Gastroesophageal sphincter (tissue), 3 donors: ENCODE data around the gene IL17RA.

Experiments used
- EP300 ChIP-seq: sonication (generic); formaldehyde crosslinking; IDR thresholded peaks from one replicate; pipeline ENCODE4 v1.6.1; 2017; ENCODE audit warnings: antibody characterized with exemption, mild to moderate bottlenecking
- TF ChIP-seq, protein P1 (sequence below), 4 experiments: fragments of 200-600 bp in 2 of 4; fragments of 450-650 bp in 2 of 4; sonication (generic) in 1 of 4; IDR thresholded peaks; one replicate each; pipeline ENCODE4 v1.5.1; 2017 to 2019; ENCODE audit warnings: antibody characterized with exemption in 4 of 4, mild to moderate bottlenecking in 2 of 4, moderate library complexity in 2 of 4

- TF ChIP-seq, protein P1, sequence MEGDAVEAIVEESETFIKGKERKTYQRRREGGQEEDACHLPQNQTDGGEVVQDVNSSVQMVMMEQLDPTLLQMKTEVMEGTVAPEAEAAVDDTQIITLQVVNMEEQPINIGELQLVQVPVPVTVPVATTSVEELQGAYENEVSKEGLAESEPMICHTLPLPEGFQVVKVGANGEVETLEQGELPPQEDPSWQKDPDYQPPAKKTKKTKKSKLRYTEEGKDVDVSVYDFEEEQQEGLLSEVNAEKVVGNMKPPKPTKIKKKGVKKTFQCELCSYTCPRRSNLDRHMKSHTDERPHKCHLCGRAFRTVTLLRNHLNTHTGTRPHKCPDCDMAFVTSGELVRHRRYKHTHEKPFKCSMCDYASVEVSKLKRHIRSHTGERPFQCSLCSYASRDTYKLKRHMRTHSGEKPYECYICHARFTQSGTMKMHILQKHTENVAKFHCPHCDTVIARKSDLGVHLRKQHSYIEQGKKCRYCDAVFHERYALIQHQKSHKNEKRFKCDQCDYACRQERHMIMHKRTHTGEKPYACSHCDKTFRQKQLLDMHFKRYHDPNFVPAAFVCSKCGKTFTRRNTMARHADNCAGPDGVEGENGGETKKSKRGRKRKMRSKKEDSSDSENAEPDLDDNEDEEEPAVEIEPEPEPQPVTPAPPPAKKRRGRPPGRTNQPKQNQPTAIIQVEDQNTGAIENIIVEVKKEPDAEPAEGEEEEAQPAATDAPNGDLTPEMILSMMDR (IDR thresholded peaks at IDR 0.05): no peak
- no peak for TF ChIP-seq EP300
Observed at GRCh38 chr22:17104336-17104935, 19.6 kb downstream of the IL17RA start.
